Measurements from ENCODE around the gene MAD2L1BP. TPM values are rescaled to one million over a fixed set of nuclear protein-coding genes. Genes with fewer than 3 reads are reported as not detected.

MAD2L1BP gene
- total and polyA plus RNA-seq, 2 of the 13 experiments (the other 11 are each of a cell fraction or from before 2014, with no cell fraction given), result 54.2 to 55.5 TPM

DNA sequence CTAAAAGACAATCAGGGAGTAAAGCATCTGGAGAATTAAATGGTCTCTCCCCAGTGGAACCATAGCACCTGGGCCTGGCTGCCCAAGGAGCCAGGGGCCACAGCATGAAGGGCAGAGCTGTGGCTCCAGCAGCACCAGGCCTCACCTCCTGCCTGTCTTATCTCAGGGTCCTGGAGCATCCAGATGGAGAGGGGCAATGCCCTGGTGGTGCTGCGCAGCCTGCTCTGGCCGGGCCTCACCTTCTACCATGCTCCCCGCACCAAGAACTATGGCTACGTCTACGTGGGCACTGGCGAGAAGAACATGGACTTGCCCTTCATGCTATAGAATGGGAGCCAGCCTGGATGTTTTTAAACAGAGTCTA is 35.0 kb downstream of the MAD2L1BP start (continued):
- TF ChIP-seq, protein P1, sequence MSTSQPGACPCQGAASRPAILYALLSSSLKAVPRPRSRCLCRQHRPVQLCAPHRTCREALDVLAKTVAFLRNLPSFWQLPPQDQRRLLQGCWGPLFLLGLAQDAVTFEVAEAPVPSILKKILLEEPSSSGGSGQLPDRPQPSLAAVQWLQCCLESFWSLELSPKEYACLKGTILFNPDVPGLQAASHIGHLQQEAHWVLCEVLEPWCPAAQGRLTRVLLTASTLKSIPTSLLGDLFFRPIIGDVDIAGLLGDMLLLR (CRISPR knock-in tag; IDR thresholded peaks at IDR 0.05), result no peak
- TF ChIP-seq, protein P2, sequence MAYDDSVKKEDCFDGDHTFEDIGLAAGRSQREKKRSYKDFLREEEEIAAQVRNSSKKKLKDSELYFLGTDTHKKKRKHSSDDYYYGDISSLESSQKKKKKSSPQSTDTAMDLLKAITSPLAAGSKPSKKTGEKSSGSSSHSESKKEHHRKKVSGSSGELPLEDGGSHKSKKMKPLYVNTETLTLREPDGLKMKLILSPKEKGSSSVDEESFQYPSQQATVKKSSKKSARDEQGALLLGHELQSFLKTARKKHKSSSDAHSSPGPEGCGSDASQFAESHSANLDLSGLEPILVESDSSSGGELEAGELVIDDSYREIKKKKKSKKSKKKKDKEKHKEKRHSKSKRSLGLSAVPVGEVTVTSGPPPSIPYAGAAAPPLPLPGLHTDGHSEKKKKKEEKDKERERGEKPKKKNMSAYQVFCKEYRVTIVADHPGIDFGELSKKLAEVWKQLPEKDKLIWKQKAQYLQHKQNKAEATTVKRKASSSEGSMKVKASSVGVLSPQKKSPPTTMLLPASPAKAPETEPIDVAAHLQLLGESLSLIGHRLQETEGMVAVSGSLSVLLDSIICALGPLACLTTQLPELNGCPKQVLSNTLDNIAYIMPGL (CRISPR knock-in tag; IDR thresholded peaks at IDR 0.05; ENCODE audit: borderline replicate concordance in 1 of 2, low read depth in 1 of 2), result no peak
- TF ChIP-seq TAF15 (IDR thresholded peaks at IDR 0.05; ENCODE audit: low read depth, low read length, poor library complexity, severe bottlenecking) (no peak), ZNF572 (CRISPR knock-in tag; IDR thresholded peaks at IDR 0.05) (no peak), POLR2AphosphoS5 (IDR thresholded peaks at IDR 0.05; ENCODE audit: low read depth, low read length) (peak; percentile 14; the same call in 1 of the 2 replicates), ZNF441 (CRISPR knock-in tag; IDR thresholded peaks at IDR 0.05; ENCODE audit: borderline replicate concordance) (0 out of 2 replicates have a peak, but pooled peaks have one; percentile 27), KAT2B (IDR thresholded peaks at IDR 0.05; ENCODE audit: borderline replicate concordance, low read depth, low read length) (no peak), STAT5B (CRISPR knock-in tag; IDR thresholded peaks at IDR 0.05) (no peak), BRD4 (CRISPR knock-in tag; IDR thresholded peaks at IDR 0.05) (peak; percentile 66; the same call in 1 of the 2 replicates), FOXM1 (CRISPR knock-in tag; IDR thresholded peaks at IDR 0.05) (peak; percentile 28; the same call in 1 of the 2 replicates), ZC3H13 (CRISPR knock-in tag; IDR thresholded peaks at IDR 0.05) (0 out of 2 replicates have a peak, but pooled peaks have one; percentile 29), BHLHE40 (IDR thresholded peaks at IDR 0.05; ENCODE audit: low read length) (no peak), ZNF235 (CRISPR knock-in tag; IDR thresholded peaks at IDR 0.05; ENCODE audit: borderline replicate concordance) (no peak), MIER3 (CRISPR knock-in tag; IDR thresholded peaks at IDR 0.05; ENCODE audit: borderline replicate concordance) (no peak), ZNF232 (CRISPR knock-in tag; IDR thresholded peaks at IDR 0.05; ENCODE audit: borderline replicate concordance) (0 out of 2 replicates have a peak, but pooled peaks have one; percentile 36), FOXA1 (IDR thresholded peaks at IDR 0.05) (no peak), FOXA1 (CRISPR knock-in tag; IDR thresholded peaks at IDR 0.05) (no peak), CBX5 (CRISPR knock-in tag; IDR thresholded peaks at IDR 0.05; ENCODE audit: borderline replicate concordance) (no peak), ZSCAN29 (CRISPR knock-in tag; conservative IDR thresholded peaks at IDR 0.05) (no peak), SOX5 (CRISPR knock-in tag; IDR thresholded peaks at IDR 0.05; ENCODE audit: borderline replicate concordance) (no peak), SAFB2 (CRISPR knock-in tag; IDR thresholded peaks at IDR 0.05; ENCODE audit: borderline replicate concordance, low read depth) (0 out of 2 replicates have a peak, but pooled peaks have one; percentile 38), PHF21A (CRISPR knock-in tag; IDR thresholded peaks at IDR 0.05) (no peak)
- TF ChIP-seq, protein P3, sequence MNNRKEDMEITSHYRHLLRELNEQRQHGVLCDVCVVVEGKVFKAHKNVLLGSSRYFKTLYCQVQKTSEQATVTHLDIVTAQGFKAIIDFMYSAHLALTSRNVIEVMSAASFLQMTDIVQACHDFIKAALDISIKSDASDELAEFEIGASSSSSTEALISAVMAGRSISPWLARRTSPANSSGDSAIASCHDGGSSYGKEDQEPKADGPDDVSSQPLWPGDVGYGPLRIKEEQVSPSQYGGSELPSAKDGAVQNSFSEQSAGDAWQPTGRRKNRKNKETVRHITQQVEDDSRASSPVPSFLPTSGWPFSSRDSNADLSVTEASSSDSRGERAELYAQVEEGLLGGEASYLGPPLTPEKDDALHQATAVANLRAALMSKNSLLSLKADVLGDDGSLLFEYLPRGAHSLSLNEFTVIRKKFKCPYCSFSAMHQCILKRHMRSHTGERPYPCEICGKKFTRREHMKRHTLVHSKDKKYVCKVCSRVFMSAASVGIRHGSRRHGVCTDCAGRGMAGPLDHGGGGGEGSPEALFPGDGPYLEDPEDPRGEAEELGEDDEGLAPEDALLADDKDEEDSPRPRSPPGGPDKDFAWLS (CRISPR knock-in tag; IDR thresholded peaks at IDR 0.05; ENCODE audit: borderline replicate concordance), result no peak
- TF ChIP-seq, protein P4, sequence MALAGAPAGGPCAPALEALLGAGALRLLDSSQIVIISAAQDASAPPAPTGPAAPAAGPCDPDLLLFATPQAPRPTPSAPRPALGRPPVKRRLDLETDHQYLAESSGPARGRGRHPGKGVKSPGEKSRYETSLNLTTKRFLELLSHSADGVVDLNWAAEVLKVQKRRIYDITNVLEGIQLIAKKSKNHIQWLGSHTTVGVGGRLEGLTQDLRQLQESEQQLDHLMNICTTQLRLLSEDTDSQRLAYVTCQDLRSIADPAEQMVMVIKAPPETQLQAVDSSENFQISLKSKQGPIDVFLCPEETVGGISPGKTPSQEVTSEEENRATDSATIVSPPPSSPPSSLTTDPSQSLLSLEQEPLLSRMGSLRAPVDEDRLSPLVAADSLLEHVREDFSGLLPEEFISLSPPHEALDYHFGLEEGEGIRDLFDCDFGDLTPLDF (CRISPR knock-in tag; IDR thresholded peaks at IDR 0.05), result no peak
- TF ChIP-seq, protein P5, sequence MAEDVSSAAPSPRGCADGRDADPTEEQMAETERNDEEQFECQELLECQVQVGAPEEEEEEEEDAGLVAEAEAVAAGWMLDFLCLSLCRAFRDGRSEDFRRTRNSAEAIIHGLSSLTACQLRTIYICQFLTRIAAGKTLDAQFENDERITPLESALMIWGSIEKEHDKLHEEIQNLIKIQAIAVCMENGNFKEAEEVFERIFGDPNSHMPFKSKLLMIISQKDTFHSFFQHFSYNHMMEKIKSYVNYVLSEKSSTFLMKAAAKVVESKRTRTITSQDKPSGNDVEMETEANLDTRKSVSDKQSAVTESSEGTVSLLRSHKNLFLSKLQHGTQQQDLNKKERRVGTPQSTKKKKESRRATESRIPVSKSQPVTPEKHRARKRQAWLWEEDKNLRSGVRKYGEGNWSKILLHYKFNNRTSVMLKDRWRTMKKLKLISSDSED (CRISPR knock-in tag; IDR thresholded peaks at IDR 0.05), result no peak
